GM23338 (cell line): Measurements from ENCODE around the gene MTARC2. TPM values are rescaled to one million over a fixed set of nuclear protein-coding genes. Genes with fewer than 3 reads are reported as not detected.

ENCODE experiments used
- ATAC-seq: fragments of 200-7000 bp; cut with Tn5 transposase; 3 replicates; pipeline ENCODE4 v1.9.1; 2020
- DNase-seq: peaks from one replicate; pipeline ENCODE4 v3.0.0-alpha.2; 2015; ENCODE audit warnings: low spot score
- H2AFZ ChIP-seq: fragments of 200-600 bp; sonication (generic); 2 replicates; pipeline ENCODE4 v1.8.0; 2016; ENCODE audit warnings: antibody characterized with exemption, mild to moderate bottlenecking, moderate library complexity
- H3F3A ChIP-seq: fragments of 200-600 bp; sonication (generic); replicated peaks from 2 replicates; pipeline ENCODE4 v1.8.0; 2017; ENCODE audit warnings: antibody characterized with exemption, mixed run types, low read depth
- H3K27ac ChIP-seq: fragments of 200-600 bp; sonication (generic); 2 replicates; pipeline ENCODE4 v1.6.1; 2016; ENCODE audit warnings: low read depth
- H3K27me3 ChIP-seq: fragments of 200-600 bp; sonication (generic); 2 replicates; pipeline ENCODE4 v1.8.0; 2016; ENCODE audit warnings: mild to moderate bottlenecking, mixed run types, moderate library complexity; ENCODE audit not compliant: insufficient read depth
- H3K36me3 ChIP-seq: fragments of 200-600 bp; sonication (generic); 2 replicates; pipeline ENCODE4 v1.8.0; 2016; ENCODE audit warnings: mild to moderate bottlenecking; ENCODE audit not compliant: insufficient read depth
- H3K4me1 ChIP-seq: fragments of 200-600 bp; sonication (generic); 2 replicates; pipeline ENCODE4 v1.8.0; 2016; ENCODE audit warnings: mild to moderate bottlenecking, moderate library complexity; ENCODE audit not compliant: insufficient read depth
- H3K4me2 ChIP-seq: fragments of 200-600 bp; sonication (generic); 2 replicates; pipeline ENCODE4 v1.7.1; 2017; ENCODE audit warnings: mixed run types
- H3K4me3 ChIP-seq: fragments of 200-600 bp; sonication (generic); 2 replicates; pipeline ENCODE4 v1.6.1; 2016; ENCODE audit warnings: mixed run types
- H3K79me2 ChIP-seq: fragments of 200-600 bp; sonication (generic); replicated peaks from 2 replicates; pipeline ENCODE4 v1.8.0; 2017; ENCODE audit warnings: mild to moderate bottlenecking; ENCODE audit not compliant: insufficient read depth
- H3K9me2 ChIP-seq: fragments of 200-600 bp; sonication (generic); 2 replicates; pipeline ENCODE4 v1.8.0; 2017; ENCODE audit not compliant: insufficient read depth
- H4K20me1 ChIP-seq: fragments of 200-600 bp; sonication (generic); replicated peaks from 2 replicates; pipeline ENCODE4 v1.8.0; 2017; ENCODE audit warnings: mild to moderate bottlenecking; ENCODE audit not compliant: insufficient read depth
- H3K27ac Mint-ChIP-seq: 2 replicates; pipeline ENCODE4 v1.8.0; 2020; ENCODE audit warnings: inconsistent platforms, mild to moderate bottlenecking, moderate library complexity, mixed read lengths
- H3K27me3 Mint-ChIP-seq: 3 replicates; pipeline ENCODE4 v1.8.0; 2022; ENCODE audit warnings: low read depth, mild to moderate bottlenecking, moderate library complexity, mixed read lengths, inconsistent platforms; ENCODE audit not compliant: insufficient read depth, poor library complexity
- H3K36me3 Mint-ChIP-seq: 3 replicates; pipeline ENCODE4 v1.8.0; 2021; ENCODE audit warnings: low read depth, mild to moderate bottlenecking, inconsistent platforms, moderate library complexity, mixed read lengths
- H3K4me1 Mint-ChIP-seq: 3 replicates; pipeline ENCODE4 v1.8.0; 2020; ENCODE audit warnings: mild to moderate bottlenecking, inconsistent platforms, mixed read lengths
- H3K4me3 Mint-ChIP-seq: 3 replicates; pipeline ENCODE4 v1.8.0; 2021; ENCODE audit warnings: moderate library complexity, mild to moderate bottlenecking, inconsistent platforms, mixed read lengths
- H3K9me3 Mint-ChIP-seq: 3 replicates; pipeline ENCODE4 v1.8.0; 2020; ENCODE audit warnings: moderate library complexity, mild to moderate bottlenecking, inconsistent platforms, mixed read lengths
- CREB1 ChIP-seq: fragments of 250-450 bp; sonication (Bioruptor Pico); IDR thresholded peaks from 2 replicates; pipeline ENCODE4 v1.5.0; 2020; ENCODE audit warnings: low read depth, mild to moderate bottlenecking, moderate library complexity
- EZH2 ChIP-seq: fragments of 200-600 bp; sonication (generic); IDR thresholded peaks from one replicate; pipeline ENCODE4 v1.8.0; 2017; ENCODE audit warnings: antibody characterized with exemption, mild to moderate bottlenecking, low read depth; ENCODE audit not compliant: unreplicated experiment
- EZH2phosphoT487 ChIP-seq: fragments of 200-600 bp; sonication (generic); IDR thresholded peaks from one replicate; pipeline ENCODE4 v1.8.1; 2018; ENCODE audit warnings: antibody characterized with exemption; ENCODE audit not compliant: unreplicated experiment
- JUNB ChIP-seq: IDR thresholded peaks from one replicate; pipeline ENCODE4 v1.6.1; 2016; ENCODE audit warnings: antibody characterized with exemption; ENCODE audit not compliant: unreplicated experiment
- NANOG ChIP-seq: IDR thresholded peaks from 2 replicates; pipeline ENCODE4 v1.6.1; 2016; ENCODE audit warnings: antibody characterized with exemption, borderline replicate concordance
- POLR2AphosphoS5 ChIP-seq: IDR thresholded peaks from 2 replicates; pipeline ENCODE4 v1.6.1; 2016; ENCODE audit warnings: antibody characterized with exemption, low read depth
- STAT1 ChIP-seq: IDR thresholded peaks from one replicate; pipeline ENCODE4 v1.6.1; 2016; ENCODE audit warnings: antibody characterized with exemption; ENCODE audit not compliant: unreplicated experiment
- ZNF114 ChIP-seq: fragments of 250-450 bp; sonication (Bioruptor Pico); IDR thresholded peaks from 2 replicates; pipeline ENCODE4 v1.5.0; 2020; ENCODE audit warnings: mild to moderate bottlenecking, moderate library complexity
- polyA plus RNA-seq: library from polyadenylated mRNA; unstranded; fragments of >200 nt; fragmentation: Nextera tagmentation; extraction: Ambion mirVana; gene quantifications from 2 replicates; pipeline ENCODE4 v1.2.1, GENCODE V29; 2016
- total RNA-seq: library from RNA; depleted of rRNA; stranded (reverse); fragments of >200 nt; shearing (Covaris generic); gene quantifications from 2 replicates; pipeline ENCODE4 v1.2.3, GENCODE V29; 2014
- TF ChIP-seq, protein P1 (sequence below): fragments of 250-450 bp; sonication (Bioruptor Pico); IDR thresholded peaks from 2 replicates; pipeline ENCODE4 v1.5.0; 2020; ENCODE audit warnings: mild to moderate bottlenecking, moderate library complexity
- TF ChIP-seq, protein P2 (sequence below): IDR thresholded peaks from 2 replicates; pipeline ENCODE4 v1.6.1; 2016; ENCODE audit warnings: antibody characterized with exemption
- TF ChIP-seq, protein P3 (sequence below), 2 experiments: fragments of 200-600 bp in 1 of 2; sonication (generic) in 1 of 2; conservative IDR thresholded peaks; 2 replicates each; pipeline versions ENCODE4 v1.5.1 to v1.6.1; 2016 to 2017; ENCODE audit warnings: antibody characterized with exemption in 2 of 2, low read depth in 2 of 2, mild to moderate bottlenecking in 2 of 2, moderate library complexity in 1 of 2
- TF ChIP-seq, protein P4 (sequence below): IDR thresholded peaks from one replicate; pipeline ENCODE4 v1.6.1; 2018; ENCODE audit warnings: antibody characterized with exemption; ENCODE audit not compliant: unreplicated experiment

MTARC2 gene
- total and polyA plus RNA-seq, 2 experiments from 2014 or later = 4.1 to 8.0 TPM

DNA sequence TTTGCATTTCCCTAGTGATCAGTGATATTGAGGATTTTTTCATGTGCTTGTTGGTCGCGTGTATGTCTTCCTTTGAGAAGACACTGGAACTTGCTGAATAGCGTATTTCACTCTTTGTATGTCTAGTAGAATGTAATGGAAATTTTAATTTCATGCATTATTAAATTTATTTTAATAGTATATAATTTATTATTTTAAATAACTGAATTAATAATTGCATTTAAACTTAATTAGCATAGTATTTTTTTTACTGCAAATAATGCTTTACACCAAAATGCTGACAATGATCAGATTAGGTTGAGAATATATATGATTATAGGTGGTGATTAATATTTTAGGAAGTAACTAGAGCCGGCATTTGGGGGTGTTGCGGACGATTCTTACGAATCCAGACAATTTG lies 28.1 kb downstream of the MTARC2 start:
- Mint-ChIP-seq H3K9me3 (no peaks in the 10 kb centered on the region), H3K4me3 (no peak overlapping the region), H3K4me1 (peaks cover 3% of the 10 kb centered on the region; the same call in 2 of the 3 replicates), H3K27me3 (peaks cover 5% of the 10 kb centered on the region), H3K27ac (no peak overlapping the region), H3K36me3 (no peaks in the 10 kb centered on the region)
- no peak for TF ChIP-seq EZH2phosphoT487
- TF ChIP-seq ZNF114 (CRISPR knock-in tag) = no peak
- no peak for TF ChIP-seq EZH2
- no peak for TF ChIP-seq POLR2AphosphoS5
- TF ChIP-seq, protein P1, sequence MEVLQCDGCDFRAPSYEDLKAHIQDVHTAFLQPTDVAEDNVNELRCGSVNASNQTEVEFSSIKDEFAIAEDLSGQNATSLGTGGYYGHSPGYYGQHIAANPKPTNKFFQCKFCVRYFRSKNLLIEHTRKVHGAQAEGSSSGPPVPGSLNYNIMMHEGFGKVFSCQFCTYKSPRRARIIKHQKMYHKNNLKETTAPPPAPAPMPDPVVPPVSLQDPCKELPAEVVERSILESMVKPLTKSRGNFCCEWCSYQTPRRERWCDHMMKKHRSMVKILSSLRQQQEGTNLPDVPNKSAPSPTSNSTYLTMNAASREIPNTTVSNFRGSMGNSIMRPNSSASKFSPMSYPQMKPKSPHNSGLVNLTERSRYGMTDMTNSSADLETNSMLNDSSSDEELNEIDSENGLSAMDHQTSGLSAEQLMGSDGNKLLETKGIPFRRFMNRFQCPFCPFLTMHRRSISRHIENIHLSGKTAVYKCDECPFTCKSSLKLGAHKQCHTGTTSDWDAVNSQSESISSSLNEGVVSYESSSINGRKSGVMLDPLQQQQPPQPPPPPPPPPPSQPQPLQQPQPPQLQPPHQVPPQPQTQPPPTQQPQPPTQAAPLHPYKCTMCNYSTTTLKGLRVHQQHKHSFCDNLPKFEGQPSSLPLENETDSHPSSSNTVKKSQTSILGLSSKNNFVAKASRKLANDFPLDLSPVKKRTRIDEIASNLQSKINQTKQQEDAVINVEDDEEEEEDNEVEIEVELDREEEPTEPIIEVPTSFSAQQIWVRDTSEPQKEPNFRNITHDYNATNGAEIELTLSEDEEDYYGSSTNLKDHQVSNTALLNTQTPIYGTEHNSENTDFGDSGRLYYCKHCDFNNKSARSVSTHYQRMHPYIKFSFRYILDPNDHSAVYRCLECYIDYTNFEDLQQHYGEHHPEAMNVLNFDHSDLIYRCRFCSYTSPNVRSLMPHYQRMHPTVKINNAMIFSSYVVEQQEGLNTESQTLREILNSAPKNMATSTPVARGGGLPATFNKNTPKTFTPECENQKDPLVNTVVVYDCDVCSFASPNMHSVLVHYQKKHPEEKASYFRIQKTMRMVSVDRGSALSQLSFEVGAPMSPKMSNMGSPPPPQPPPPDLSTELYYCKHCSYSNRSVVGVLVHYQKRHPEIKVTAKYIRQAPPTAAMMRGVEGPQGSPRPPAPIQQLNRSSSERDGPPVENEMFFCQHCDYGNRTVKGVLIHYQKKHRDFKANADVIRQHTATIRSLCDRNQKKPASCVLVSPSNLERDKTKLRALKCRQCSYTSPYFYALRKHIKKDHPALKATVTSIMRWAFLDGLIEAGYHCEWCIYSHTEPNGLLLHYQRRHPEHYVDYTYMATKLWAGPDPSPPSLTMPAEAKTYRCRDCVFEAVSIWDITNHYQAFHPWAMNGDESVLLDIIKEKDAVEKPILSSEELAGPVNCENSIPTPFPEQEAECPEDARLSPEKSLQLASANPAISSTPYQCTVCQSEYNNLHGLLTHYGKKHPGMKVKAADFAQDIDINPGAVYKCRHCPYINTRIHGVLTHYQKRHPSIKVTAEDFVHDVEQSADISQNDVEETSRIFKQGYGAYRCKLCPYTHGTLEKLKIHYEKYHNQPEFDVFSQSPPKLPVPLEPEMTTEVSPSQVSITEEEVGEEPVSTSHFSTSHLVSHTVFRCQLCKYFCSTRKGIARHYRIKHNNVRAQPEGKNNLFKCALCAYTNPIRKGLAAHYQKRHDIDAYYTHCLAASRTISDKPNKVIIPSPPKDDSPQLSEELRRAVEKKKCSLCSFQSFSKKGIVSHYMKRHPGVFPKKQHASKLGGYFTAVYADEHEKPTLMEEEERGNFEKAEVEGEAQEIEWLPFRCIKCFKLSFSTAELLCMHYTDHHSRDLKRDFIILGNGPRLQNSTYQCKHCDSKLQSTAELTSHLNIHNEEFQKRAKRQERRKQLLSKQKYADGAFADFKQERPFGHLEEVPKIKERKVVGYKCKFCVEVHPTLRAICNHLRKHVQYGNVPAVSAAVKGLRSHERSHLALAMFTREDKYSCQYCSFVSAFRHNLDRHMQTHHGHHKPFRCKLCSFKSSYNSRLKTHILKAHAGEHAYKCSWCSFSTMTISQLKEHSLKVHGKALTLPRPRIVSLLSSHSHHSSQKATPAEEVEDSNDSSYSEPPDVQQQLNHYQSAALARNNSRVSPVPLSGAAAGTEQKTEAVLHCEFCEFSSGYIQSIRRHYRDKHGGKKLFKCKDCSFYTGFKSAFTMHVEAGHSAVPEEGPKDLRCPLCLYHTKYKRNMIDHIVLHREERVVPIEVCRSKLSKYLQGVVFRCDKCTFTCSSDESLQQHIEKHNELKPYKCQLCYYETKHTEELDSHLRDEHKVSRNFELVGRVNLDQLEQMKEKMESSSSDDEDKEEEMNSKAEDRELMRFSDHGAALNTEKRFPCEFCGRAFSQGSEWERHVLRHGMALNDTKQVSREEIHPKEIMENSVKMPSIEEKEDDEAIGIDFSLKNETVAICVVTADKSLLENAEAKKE (CRISPR knock-in tag) = no peak
- TF ChIP-seq CREB1 (CRISPR knock-in tag) = no peak
- no peak for TF ChIP-seq STAT1
- TF ChIP-seq, protein P2, sequence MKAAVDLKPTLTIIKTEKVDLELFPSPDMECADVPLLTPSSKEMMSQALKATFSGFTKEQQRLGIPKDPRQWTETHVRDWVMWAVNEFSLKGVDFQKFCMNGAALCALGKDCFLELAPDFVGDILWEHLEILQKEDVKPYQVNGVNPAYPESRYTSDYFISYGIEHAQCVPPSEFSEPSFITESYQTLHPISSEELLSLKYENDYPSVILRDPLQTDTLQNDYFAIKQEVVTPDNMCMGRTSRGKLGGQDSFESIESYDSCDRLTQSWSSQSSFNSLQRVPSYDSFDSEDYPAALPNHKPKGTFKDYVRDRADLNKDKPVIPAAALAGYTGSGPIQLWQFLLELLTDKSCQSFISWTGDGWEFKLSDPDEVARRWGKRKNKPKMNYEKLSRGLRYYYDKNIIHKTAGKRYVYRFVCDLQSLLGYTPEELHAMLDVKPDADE = no peak
- TF ChIP-seq, protein P3, sequence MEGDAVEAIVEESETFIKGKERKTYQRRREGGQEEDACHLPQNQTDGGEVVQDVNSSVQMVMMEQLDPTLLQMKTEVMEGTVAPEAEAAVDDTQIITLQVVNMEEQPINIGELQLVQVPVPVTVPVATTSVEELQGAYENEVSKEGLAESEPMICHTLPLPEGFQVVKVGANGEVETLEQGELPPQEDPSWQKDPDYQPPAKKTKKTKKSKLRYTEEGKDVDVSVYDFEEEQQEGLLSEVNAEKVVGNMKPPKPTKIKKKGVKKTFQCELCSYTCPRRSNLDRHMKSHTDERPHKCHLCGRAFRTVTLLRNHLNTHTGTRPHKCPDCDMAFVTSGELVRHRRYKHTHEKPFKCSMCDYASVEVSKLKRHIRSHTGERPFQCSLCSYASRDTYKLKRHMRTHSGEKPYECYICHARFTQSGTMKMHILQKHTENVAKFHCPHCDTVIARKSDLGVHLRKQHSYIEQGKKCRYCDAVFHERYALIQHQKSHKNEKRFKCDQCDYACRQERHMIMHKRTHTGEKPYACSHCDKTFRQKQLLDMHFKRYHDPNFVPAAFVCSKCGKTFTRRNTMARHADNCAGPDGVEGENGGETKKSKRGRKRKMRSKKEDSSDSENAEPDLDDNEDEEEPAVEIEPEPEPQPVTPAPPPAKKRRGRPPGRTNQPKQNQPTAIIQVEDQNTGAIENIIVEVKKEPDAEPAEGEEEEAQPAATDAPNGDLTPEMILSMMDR (conservative IDR thresholded peaks at IDR 0.05; ENCODE audit: low read depth in 2 of 2) = no peak
- no peak for TF ChIP-seq NANOG
- no peak for TF ChIP-seq JUNB
- TF ChIP-seq, protein P4, sequence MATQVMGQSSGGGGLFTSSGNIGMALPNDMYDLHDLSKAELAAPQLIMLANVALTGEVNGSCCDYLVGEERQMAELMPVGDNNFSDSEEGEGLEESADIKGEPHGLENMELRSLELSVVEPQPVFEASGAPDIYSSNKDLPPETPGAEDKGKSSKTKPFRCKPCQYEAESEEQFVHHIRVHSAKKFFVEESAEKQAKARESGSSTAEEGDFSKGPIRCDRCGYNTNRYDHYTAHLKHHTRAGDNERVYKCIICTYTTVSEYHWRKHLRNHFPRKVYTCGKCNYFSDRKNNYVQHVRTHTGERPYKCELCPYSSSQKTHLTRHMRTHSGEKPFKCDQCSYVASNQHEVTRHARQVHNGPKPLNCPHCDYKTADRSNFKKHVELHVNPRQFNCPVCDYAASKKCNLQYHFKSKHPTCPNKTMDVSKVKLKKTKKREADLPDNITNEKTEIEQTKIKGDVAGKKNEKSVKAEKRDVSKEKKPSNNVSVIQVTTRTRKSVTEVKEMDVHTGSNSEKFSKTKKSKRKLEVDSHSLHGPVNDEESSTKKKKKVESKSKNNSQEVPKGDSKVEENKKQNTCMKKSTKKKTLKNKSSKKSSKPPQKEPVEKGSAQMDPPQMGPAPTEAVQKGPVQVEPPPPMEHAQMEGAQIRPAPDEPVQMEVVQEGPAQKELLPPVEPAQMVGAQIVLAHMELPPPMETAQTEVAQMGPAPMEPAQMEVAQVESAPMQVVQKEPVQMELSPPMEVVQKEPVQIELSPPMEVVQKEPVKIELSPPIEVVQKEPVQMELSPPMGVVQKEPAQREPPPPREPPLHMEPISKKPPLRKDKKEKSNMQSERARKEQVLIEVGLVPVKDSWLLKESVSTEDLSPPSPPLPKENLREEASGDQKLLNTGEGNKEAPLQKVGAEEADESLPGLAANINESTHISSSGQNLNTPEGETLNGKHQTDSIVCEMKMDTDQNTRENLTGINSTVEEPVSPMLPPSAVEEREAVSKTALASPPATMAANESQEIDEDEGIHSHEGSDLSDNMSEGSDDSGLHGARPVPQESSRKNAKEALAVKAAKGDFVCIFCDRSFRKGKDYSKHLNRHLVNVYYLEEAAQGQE = no peak
- no peak overlapping the region for H2AFZ ChIP-seq
- no peak for ATAC-seq
- DNase-seq = no peak
- H3K4me1 ChIP-seq = no peaks in the 10 kb centered on the region
- no peaks in the 10 kb centered on the region for H3F3A ChIP-seq
- H3K36me3 ChIP-seq = no peaks in the 10 kb centered on the region
- H4K20me1 ChIP-seq = no peaks in the 10 kb centered on the region; the same call in 1 of the 2 replicates
- H3K79me2 ChIP-seq = no peaks in the 10 kb centered on the region
- no peak overlapping the region for H3K4me3 ChIP-seq
- no peaks in the 10 kb centered on the region for H3K9me2 ChIP-seq
- H3K4me2 ChIP-seq = no peak overlapping the region
- H3K27me3 ChIP-seq = no peaks in the 10 kb centered on the region
- no peak overlapping the region for H3K27ac ChIP-seq
